ENCODE data around the gene VPS18.

- TF ChIP-seq CTCF (IDR thresholded peaks at IDR 0.05; ENCODE audit: poor library complexity, severe bottlenecking) (no peak), EZH2 (IDR thresholded peaks at IDR 0.05; ENCODE audit: borderline replicate concordance, insufficient read depth, low read length, poor library complexity, severe bottlenecking) (no peak), TAF1 (IDR thresholded peaks at IDR 0.05; ENCODE audit: low read depth) (no peak), EP300 (conservative IDR thresholded peaks at IDR 0.05; ENCODE audit: poor library complexity, severe bottlenecking) (no peak)
These were observed 38.5 kb upstream of the VPS18 start for GRCh38 chr15:40855706-40856234.

Data from neural cell (in vitro differentiated cells).